GM23338 (cell line): ENCODE results near the gene PKNOX2. TPM values are rescaled to one million over a fixed set of nuclear protein-coding genes. Genes with fewer than 3 reads are reported as not detected.

Experiments used
- ATAC-seq: fragments of 200-7000 bp; cut with Tn5 transposase; 3 replicates; pipeline ENCODE4 v1.9.1; 2020
- DNase-seq: peaks from one replicate; pipeline ENCODE4 v3.0.0-alpha.2; 2015; ENCODE audit warnings: low spot score
- H2AFZ ChIP-seq: fragments of 200-600 bp; sonication (generic); 2 replicates; pipeline ENCODE4 v1.8.0; 2016; ENCODE audit warnings: antibody characterized with exemption, mild to moderate bottlenecking, moderate library complexity
- H3F3A ChIP-seq: fragments of 200-600 bp; sonication (generic); replicated peaks from 2 replicates; pipeline ENCODE4 v1.8.0; 2017; ENCODE audit warnings: antibody characterized with exemption, mixed run types, low read depth
- H3K27ac ChIP-seq: fragments of 200-600 bp; sonication (generic); 2 replicates; pipeline ENCODE4 v1.6.1; 2016; ENCODE audit warnings: low read depth
- H3K27me3 ChIP-seq: fragments of 200-600 bp; sonication (generic); 2 replicates; pipeline ENCODE4 v1.8.0; 2016; ENCODE audit warnings: mild to moderate bottlenecking, mixed run types, moderate library complexity; ENCODE audit not compliant: insufficient read depth
- H3K36me3 ChIP-seq: fragments of 200-600 bp; sonication (generic); 2 replicates; pipeline ENCODE4 v1.8.0; 2016; ENCODE audit warnings: mild to moderate bottlenecking; ENCODE audit not compliant: insufficient read depth
- H3K4me1 ChIP-seq: fragments of 200-600 bp; sonication (generic); 2 replicates; pipeline ENCODE4 v1.8.0; 2016; ENCODE audit warnings: mild to moderate bottlenecking, moderate library complexity; ENCODE audit not compliant: insufficient read depth
- H3K4me2 ChIP-seq: fragments of 200-600 bp; sonication (generic); 2 replicates; pipeline ENCODE4 v1.7.1; 2017; ENCODE audit warnings: mixed run types
- H3K4me3 ChIP-seq: fragments of 200-600 bp; sonication (generic); 2 replicates; pipeline ENCODE4 v1.6.1; 2016; ENCODE audit warnings: mixed run types
- H3K79me2 ChIP-seq: fragments of 200-600 bp; sonication (generic); replicated peaks from 2 replicates; pipeline ENCODE4 v1.8.0; 2017; ENCODE audit warnings: mild to moderate bottlenecking; ENCODE audit not compliant: insufficient read depth
- H3K9me2 ChIP-seq: fragments of 200-600 bp; sonication (generic); 2 replicates; pipeline ENCODE4 v1.8.0; 2017; ENCODE audit not compliant: insufficient read depth
- H4K20me1 ChIP-seq: fragments of 200-600 bp; sonication (generic); replicated peaks from 2 replicates; pipeline ENCODE4 v1.8.0; 2017; ENCODE audit warnings: mild to moderate bottlenecking; ENCODE audit not compliant: insufficient read depth
- H3K27ac Mint-ChIP-seq: 2 replicates; pipeline ENCODE4 v1.8.0; 2020; ENCODE audit warnings: inconsistent platforms, mild to moderate bottlenecking, moderate library complexity, mixed read lengths
- H3K27me3 Mint-ChIP-seq: 3 replicates; pipeline ENCODE4 v1.8.0; 2022; ENCODE audit warnings: low read depth, mild to moderate bottlenecking, moderate library complexity, mixed read lengths, inconsistent platforms; ENCODE audit not compliant: insufficient read depth, poor library complexity
- H3K36me3 Mint-ChIP-seq: 3 replicates; pipeline ENCODE4 v1.8.0; 2021; ENCODE audit warnings: low read depth, mild to moderate bottlenecking, inconsistent platforms, moderate library complexity, mixed read lengths
- H3K4me1 Mint-ChIP-seq: 3 replicates; pipeline ENCODE4 v1.8.0; 2020; ENCODE audit warnings: mild to moderate bottlenecking, inconsistent platforms, mixed read lengths
- H3K4me3 Mint-ChIP-seq: 3 replicates; pipeline ENCODE4 v1.8.0; 2021; ENCODE audit warnings: moderate library complexity, mild to moderate bottlenecking, inconsistent platforms, mixed read lengths
- H3K9me3 Mint-ChIP-seq: 3 replicates; pipeline ENCODE4 v1.8.0; 2020; ENCODE audit warnings: moderate library complexity, mild to moderate bottlenecking, inconsistent platforms, mixed read lengths
- CREB1 ChIP-seq: fragments of 250-450 bp; sonication (Bioruptor Pico); IDR thresholded peaks from 2 replicates; pipeline ENCODE4 v1.5.0; 2020; ENCODE audit warnings: low read depth, mild to moderate bottlenecking, moderate library complexity
- JUNB ChIP-seq: IDR thresholded peaks from one replicate; pipeline ENCODE4 v1.6.1; 2016; ENCODE audit warnings: antibody characterized with exemption; ENCODE audit not compliant: unreplicated experiment
- REST ChIP-seq: IDR thresholded peaks from one replicate; pipeline ENCODE4 v1.6.1; 2018; ENCODE audit warnings: antibody characterized with exemption; ENCODE audit not compliant: unreplicated experiment
- ZNF114 ChIP-seq: fragments of 250-450 bp; sonication (Bioruptor Pico); IDR thresholded peaks from 2 replicates; pipeline ENCODE4 v1.5.0; 2020; ENCODE audit warnings: mild to moderate bottlenecking, moderate library complexity
- ZNF462 ChIP-seq: fragments of 250-450 bp; sonication (Bioruptor Pico); IDR thresholded peaks from 2 replicates; pipeline ENCODE4 v1.5.0; 2020; ENCODE audit warnings: mild to moderate bottlenecking, moderate library complexity
- polyA plus RNA-seq: library from polyadenylated mRNA; unstranded; fragments of >200 nt; fragmentation: Nextera tagmentation; extraction: Ambion mirVana; gene quantifications from 2 replicates; pipeline ENCODE4 v1.2.1, GENCODE V29; 2016
- total RNA-seq: library from RNA; depleted of rRNA; stranded (reverse); fragments of >200 nt; shearing (Covaris generic); gene quantifications from 2 replicates; pipeline ENCODE4 v1.2.3, GENCODE V29; 2014

The PKNOX2 gene
- total and polyA plus RNA-seq, 2 experiments from 2014 or later: 0.42 to 0.83 TPM

GRCh38 chr11:125397421-125397820, 232.9 kb downstream of the PKNOX2 start:
- Mint-ChIP-seq H3K27me3 (peaks cover 13% of the 10 kb centered on the region), H3K4me1 (peaks cover 35% of the 10 kb centered on the region), H3K36me3 (no peaks in the 10 kb centered on the region), H3K9me3 (no peaks in the 10 kb centered on the region), H3K4me3 (no peak overlapping the region), H3K27ac (no peak overlapping the region)
- Histone ChIP-seq H3F3A (no peaks in the 10 kb centered on the region), H3K36me3 (no peaks in the 10 kb centered on the region), H3K27me3 (no peaks in the 10 kb centered on the region), H4K20me1 (no peaks in the 10 kb centered on the region), H3K9me2 (no peaks in the 10 kb centered on the region), H3K4me1 (peaks cover 23% of the 10 kb centered on the region), H3K4me2 (no peak overlapping the region), H3K4me3 (no peak overlapping the region), H3K27ac (no peak overlapping the region), H3K79me2 (no peaks in the 10 kb centered on the region), H2AFZ (no peak overlapping the region)
- TF ChIP-seq JUNB: no peak
- TF ChIP-seq ZNF462: no peak
- no peak for ATAC-seq
- no peak for DNase-seq

GRCh38 chr11:125398475-125398874, 233.9 kb downstream of the PKNOX2 start:
- no peak overlapping the region for H3K4me2 ChIP-seq
- no peaks in the 10 kb centered on the region for H3K27me3 ChIP-seq
- ATAC-seq (no peak), DNase-seq (no peak)
- Mint-ChIP-seq H3K4me1 (peaks cover 41% of the 10 kb centered on the region), H3K27me3 (peaks cover 15% of the 10 kb centered on the region), H3K9me3 (no peaks in the 10 kb centered on the region), H3K36me3 (no peaks in the 10 kb centered on the region), H3K27ac (no peak overlapping the region), H3K4me3 (no peak overlapping the region)
- H3K36me3 ChIP-seq: no peaks in the 10 kb centered on the region
- no peaks in the 10 kb centered on the region for H3F3A ChIP-seq
- no peak overlapping the region for H2AFZ ChIP-seq
- H3K9me2 ChIP-seq: 0 out of 2 replicates have a peak, but pooled peaks cover 2% of the 10 kb centered on the region
- no peak overlapping the region for H3K27ac ChIP-seq
- no peak overlapping the region for H3K4me3 ChIP-seq
- H3K79me2 ChIP-seq: no peaks in the 10 kb centered on the region
- no peaks in the 10 kb centered on the region for H4K20me1 ChIP-seq
- H3K4me1 ChIP-seq: peaks cover 23% of the 10 kb centered on the region
- TF ChIP-seq REST (no peak), CREB1 (no peak), ZNF114 (CRISPR knock-in tag) (no peak)
